ENCODE measurements around the gene TSPAN7. TPM values are rescaled to one million over a fixed set of nuclear protein-coding genes. Genes with fewer than 3 reads are reported as not detected.

TSPAN7 gene
- total and polyA plus RNA-seq, 2 donors (not counting 3 experiments of a cell fraction or from before 2014, with no cell fraction given), result 3.2 to 5.2 TPM

DNA sequence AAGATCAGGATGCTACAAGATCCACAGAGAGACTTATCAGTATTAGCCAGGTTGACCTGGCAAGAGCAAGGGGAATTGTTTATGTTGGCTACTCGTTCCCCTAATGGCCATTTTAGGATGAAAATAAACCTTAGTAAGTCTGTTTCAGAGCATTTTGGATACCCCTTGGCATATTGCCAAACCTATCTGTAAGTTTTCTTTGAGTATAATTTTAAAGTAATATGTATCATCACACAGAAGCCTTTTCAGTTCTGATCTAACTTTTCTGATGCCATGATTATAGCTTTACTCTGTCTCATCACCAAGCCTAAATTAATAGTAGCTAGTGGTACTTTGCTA lies 99.7 kb downstream of the TSPAN7 start:
- no peak overlapping the region for H3K4me3 ChIP-seq (replicated peaks in 1 of 3; ENCODE audit: insufficient read depth in 1 of 3, low read depth in 1 of 3, low read length in 3 of 3)
- no TSS peak for BruUV-seq (replicated peaks)
- H3K9me1 ChIP-seq (replicated peaks; ENCODE audit: control insufficient read depth, extremely low read depth, insufficient read depth, low read length), result no peaks in the 10 kb centered on the region
- no peaks in the 10 kb centered on the region for H3K79me2 ChIP-seq (ENCODE audit: control insufficient read depth, insufficient read depth, low read length)
- H2AFZ ChIP-seq (ENCODE audit: low read depth, low read length), result no peak overlapping the region
- FAIRE-seq, result no peak
- no peak for DNase-seq (ENCODE audit: low read depth, low spot score)
- dilution Hi-C loops (cut with MboI; ENCODE audit: extremely low pct_ligation_motif_present, low sequenced_read_pairs), result no loop called here
- H3K36me3 ChIP-seq (ENCODE audit: control insufficient read depth in 2 of 2, extremely low read depth in 1 of 2, insufficient read depth in 2 of 2, low read length in 2 of 2), result no peaks in the 10 kb centered on the region
- H3K9me3 ChIP-seq (replicated peaks; ENCODE audit: control insufficient read depth, insufficient read depth, low read length), result no peaks in the 10 kb centered on the region
- TF ChIP-seq POLR2AphosphoS5 (IDR thresholded peaks at IDR 0.05; ENCODE audit: insufficient read depth, low read depth, low read length) (no peak), GATA2 (IDR thresholded peaks at IDR 0.05; ENCODE audit: insufficient read depth, insufficient read length, low read depth, low read length) (no peak), JUN (IDR thresholded peaks at IDR 0.05; ENCODE audit: borderline replicate concordance, insufficient read depth, insufficient read length, low read depth) (no peak), POLR2A (IDR thresholded peaks at IDR 0.05; ENCODE audit: low read depth, low read length) (no peak), EZH2 (IDR thresholded peaks at IDR 0.05; ENCODE audit: borderline replicate concordance, low read depth, low read length, severe bottlenecking) (no peak), MYC (IDR thresholded peaks at IDR 0.05; ENCODE audit: low read depth, low read length) (no peak), FOS (IDR thresholded peaks at IDR 0.05; ENCODE audit: borderline replicate concordance, insufficient read depth, low read length) (no peak)
- TF ChIP-seq, protein P1, sequence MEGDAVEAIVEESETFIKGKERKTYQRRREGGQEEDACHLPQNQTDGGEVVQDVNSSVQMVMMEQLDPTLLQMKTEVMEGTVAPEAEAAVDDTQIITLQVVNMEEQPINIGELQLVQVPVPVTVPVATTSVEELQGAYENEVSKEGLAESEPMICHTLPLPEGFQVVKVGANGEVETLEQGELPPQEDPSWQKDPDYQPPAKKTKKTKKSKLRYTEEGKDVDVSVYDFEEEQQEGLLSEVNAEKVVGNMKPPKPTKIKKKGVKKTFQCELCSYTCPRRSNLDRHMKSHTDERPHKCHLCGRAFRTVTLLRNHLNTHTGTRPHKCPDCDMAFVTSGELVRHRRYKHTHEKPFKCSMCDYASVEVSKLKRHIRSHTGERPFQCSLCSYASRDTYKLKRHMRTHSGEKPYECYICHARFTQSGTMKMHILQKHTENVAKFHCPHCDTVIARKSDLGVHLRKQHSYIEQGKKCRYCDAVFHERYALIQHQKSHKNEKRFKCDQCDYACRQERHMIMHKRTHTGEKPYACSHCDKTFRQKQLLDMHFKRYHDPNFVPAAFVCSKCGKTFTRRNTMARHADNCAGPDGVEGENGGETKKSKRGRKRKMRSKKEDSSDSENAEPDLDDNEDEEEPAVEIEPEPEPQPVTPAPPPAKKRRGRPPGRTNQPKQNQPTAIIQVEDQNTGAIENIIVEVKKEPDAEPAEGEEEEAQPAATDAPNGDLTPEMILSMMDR (IDR thresholded peaks at IDR 0.05; ENCODE audit: extremely low read depth in 1 of 2, insufficient read depth in 1 of 2, low read depth in 1 of 2, low read length in 2 of 2), result no peak
- TF ChIP-seq, protein P2, sequence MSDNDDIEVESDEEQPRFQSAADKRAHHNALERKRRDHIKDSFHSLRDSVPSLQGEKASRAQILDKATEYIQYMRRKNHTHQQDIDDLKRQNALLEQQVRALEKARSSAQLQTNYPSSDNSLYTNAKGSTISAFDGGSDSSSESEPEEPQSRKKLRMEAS (IDR thresholded peaks at IDR 0.05; ENCODE audit: insufficient read depth, insufficient read length), result no peak
- ChIA-PET POLR2A (no interaction called here), CTCF (interaction anchor here (1.5 kb wide), 1 partner anchor 33 kb away, joined by 3 read pairs; no protein-coding TSS in a partner anchor)
- H3K9ac ChIP-seq (replicated peaks; ENCODE audit: extremely low read depth, insufficient read depth, low read length), result no peak overlapping the region
- H3K27ac ChIP-seq (ENCODE audit: insufficient read depth, low read depth, low read length), result no peak overlapping the region
- H3K27me3 ChIP-seq (ENCODE audit: control insufficient read depth in 2 of 2, insufficient read depth in 2 of 2, low read length in 2 of 2), result no peaks in the 10 kb centered on the region
- intact Hi-C loops (cut with micrococcal nuclease), result loop anchor here (5.0 kb wide), 1 partner anchor 326 kb away; no protein-coding TSS in a partner anchor
- H3K4me1 ChIP-seq (ENCODE audit: control insufficient read depth, extremely low read depth, insufficient read depth, low read length), result no peaks in the 10 kb centered on the region
- H4K20me1 ChIP-seq (replicated peaks; ENCODE audit: control insufficient read depth, extremely low read depth, insufficient read depth, low read length), result no peaks in the 10 kb centered on the region
- no peak overlapping the region for H3K4me2 ChIP-seq (ENCODE audit: insufficient read depth, low read length)
